Thoracic aorta (tissue), 2 donors: ENCODE results near the gene VAV2. TPM values are rescaled to one million over a fixed set of nuclear protein-coding genes. Genes with fewer than 3 reads are reported as not detected.

Source experiments
- ATAC-seq: fragments of 150-250 bp; one replicate; pipeline ENCODE4 v1.8.0; 2017; ENCODE audit warnings: low read depth; ENCODE audit not compliant: insufficient number of reproducible peaks, low FRiP score
- DNase-seq: peaks from one replicate; pipeline ENCODE4 v3.0.0-alpha.2; 2020; ENCODE audit warnings: low spot score
- H3K27ac ChIP-seq, 2 donors: fragments of 200-600 bp; sonication (generic); 1 replicate in 1 of 2; 2 replicates in 1 of 2; pipeline ENCODE4 v1.5.1; 2016; ENCODE audit warnings: mild to moderate bottlenecking in 2 of 2, moderate library complexity in 2 of 2
- H3K27me3 ChIP-seq: fragments of 200-600 bp; sonication (generic); replicated peaks from 2 replicates; pipeline ENCODE4 v1.6.0; 2016; ENCODE audit warnings: mild to moderate bottlenecking; ENCODE audit not compliant: insufficient read depth
- H3K36me3 ChIP-seq: fragments of 200-600 bp; sonication (generic); one replicate; pipeline ENCODE4 v1.5.1; 2016
- H3K4me1 ChIP-seq, 2 donors: fragments of 200-600 bp; sonication (generic); 1 replicate in 1 of 2; 2 replicates in 1 of 2; pipeline versions ENCODE4 v1.5.1 to v1.6.0; 2016; ENCODE audit warnings: low read depth in 2 of 2, mild to moderate bottlenecking in 1 of 2; ENCODE audit not compliant: control insufficient read depth in 1 of 2
- H3K4me3 ChIP-seq: fragments of 200-600 bp; sonication (generic); 2 replicates; pipeline ENCODE4 v1.5.1; 2016; ENCODE audit warnings: mild to moderate bottlenecking
- H3K9me3 ChIP-seq: fragments of 200-600 bp; sonication (generic); 2 replicates; pipeline ENCODE4 v1.5.1; 2016
- total RNA-seq, 2 donors: library from RNA; depleted of rRNA; stranded (reverse); fragments of >200 nt; gene quantifications; one replicate each; pipeline versions ENCODE4 v1.1.0 to v1.2.3, GENCODE V29; 2016
- TF ChIP-seq, protein P1 (sequence below): fragments of 200-600 bp; sonication (generic); IDR thresholded peaks from one replicate; pipeline ENCODE4 v1.5.1; 2019; ENCODE audit warnings: antibody characterized with exemption

The VAV2 gene
- total RNA-seq, 2 donors from 2014 or later = 10.1 to 11.5 TPM

DNA sequence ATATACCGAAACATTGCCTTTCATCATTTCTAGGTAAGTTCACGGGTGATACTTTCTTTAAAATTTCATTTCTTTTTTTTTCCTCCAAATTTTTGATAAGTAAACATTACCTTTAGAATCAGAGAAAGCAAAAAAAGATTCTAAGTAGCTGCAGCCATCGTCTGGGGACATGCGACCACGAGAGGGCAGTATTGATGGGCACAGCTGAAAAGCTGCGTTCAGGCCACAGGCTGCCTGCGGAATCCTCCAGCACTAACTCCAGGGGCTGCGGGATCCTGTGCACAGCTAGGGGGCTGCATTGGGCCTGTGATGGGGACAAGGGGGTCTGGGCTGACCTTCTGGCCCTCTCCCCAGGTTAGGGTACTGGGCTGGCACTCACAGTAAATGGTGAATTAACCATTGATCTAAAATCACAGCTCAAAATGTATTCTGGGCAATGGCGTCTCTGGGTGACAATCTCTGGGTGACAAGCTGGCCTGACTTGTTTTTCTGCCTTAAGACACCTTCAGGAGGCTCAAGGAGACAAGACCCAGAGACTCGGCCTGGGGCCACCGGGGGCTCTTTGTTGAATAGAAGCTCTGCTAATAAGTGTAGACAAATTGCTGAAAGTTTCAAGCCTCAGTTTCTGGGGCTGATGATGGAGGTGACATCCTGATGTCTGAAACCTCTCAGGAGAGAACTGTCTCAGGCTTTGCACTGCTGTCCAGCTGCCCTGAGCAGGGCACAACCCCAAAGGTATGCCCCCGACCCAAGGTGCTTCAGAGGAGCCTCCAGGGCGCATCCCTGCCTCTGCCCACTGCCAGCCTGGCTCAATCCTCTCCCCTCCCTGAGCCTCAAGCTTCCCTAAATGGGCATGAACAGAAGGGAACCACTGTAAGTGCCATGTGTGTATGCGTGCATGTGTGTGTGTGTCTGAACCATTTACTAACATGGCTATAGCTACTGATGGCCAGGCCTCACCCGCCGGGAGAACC is 209.7 kb downstream of the VAV2 start:
- H3K36me3 ChIP-seq = no peaks in the 10 kb centered on the region
- no peak overlapping the region for H3K27ac ChIP-seq
- ATAC-seq = no peak
- H3K27me3 ChIP-seq = no peaks in the 10 kb centered on the region
- TF ChIP-seq, protein P1, sequence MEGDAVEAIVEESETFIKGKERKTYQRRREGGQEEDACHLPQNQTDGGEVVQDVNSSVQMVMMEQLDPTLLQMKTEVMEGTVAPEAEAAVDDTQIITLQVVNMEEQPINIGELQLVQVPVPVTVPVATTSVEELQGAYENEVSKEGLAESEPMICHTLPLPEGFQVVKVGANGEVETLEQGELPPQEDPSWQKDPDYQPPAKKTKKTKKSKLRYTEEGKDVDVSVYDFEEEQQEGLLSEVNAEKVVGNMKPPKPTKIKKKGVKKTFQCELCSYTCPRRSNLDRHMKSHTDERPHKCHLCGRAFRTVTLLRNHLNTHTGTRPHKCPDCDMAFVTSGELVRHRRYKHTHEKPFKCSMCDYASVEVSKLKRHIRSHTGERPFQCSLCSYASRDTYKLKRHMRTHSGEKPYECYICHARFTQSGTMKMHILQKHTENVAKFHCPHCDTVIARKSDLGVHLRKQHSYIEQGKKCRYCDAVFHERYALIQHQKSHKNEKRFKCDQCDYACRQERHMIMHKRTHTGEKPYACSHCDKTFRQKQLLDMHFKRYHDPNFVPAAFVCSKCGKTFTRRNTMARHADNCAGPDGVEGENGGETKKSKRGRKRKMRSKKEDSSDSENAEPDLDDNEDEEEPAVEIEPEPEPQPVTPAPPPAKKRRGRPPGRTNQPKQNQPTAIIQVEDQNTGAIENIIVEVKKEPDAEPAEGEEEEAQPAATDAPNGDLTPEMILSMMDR = peak; percentile 63
- DNase-seq = no peak
- H3K4me3 ChIP-seq = no peak overlapping the region
- H3K9me3 ChIP-seq = no peaks in the 10 kb centered on the region
- peaks cover 0 to under 1% of the 10 kb centered on the region in 2 donors for H3K4me1 ChIP-seq

DNA sequence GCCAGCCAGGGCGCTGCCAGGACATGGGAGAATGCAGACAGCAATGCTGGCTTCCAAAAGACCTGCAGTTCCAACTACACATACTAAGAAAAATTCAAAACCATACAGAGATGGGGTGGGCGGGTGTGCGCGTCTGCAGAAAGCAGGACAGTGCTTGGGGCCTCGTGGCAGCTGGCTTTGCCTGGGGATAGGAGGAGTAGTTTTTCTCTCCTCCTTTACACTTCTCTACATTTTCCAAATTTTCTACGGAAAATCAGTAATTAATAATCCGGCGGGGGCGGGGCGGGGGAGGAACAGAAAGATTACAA is 210.3 kb downstream of the VAV2 start:
- Histone ChIP-seq H3K27ac (no peak overlapping the region), H3K4me3 (no peak overlapping the region), H3K27me3 (no peaks in the 10 kb centered on the region), H3K4me1 (peaks cover 0 to 7% of the 10 kb centered on the region in 2 donors), H3K9me3 (no peaks in the 10 kb centered on the region), H3K36me3 (no peaks in the 10 kb centered on the region)
- TF ChIP-seq, protein P1 = no peak
- no peak for DNase-seq
- no peak for ATAC-seq

DNA sequence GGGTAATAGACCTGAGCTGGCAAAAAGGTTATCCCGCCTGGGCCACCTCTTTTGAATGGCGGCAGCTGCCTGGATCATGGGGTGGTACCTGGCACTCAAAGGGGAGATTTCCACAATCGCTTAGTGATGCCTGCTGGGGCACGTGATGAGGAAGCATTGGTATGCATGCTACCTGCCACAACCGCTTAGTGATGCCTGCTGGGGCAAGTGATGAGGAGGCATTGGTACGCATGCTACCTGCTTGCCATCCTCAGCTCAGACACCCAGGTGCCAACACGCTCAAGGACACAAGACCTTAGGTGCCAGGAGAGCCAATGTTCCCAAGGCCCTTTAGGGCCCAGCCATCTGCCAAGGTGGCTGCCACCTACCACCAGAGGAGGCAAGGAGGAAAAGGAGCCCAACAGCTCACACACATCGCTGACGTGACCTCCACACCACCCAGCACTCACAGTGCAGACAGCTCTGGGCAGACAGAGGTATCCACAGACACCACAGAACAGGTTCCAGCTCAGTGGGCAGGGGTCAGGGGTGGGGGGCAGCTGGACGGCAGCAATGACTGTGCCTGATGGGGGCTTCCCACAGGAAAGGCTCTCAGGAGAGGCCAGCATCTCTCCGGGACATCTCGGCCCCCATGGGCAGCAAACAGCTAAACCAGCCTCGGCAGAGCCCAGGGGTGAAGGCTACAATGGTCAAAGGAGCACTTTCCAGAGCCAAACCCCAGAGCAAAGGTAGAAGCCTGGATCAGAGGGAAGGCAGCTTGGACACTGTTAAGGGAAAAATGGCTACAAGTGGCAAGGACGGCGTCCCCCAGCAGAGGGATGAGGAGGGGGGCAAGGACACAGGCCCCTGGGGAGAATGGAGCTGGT is 210.9 kb downstream of the VAV2 start:
- DNase-seq = no peak
- no peak overlapping the region for H3K4me3 ChIP-seq

DNA sequence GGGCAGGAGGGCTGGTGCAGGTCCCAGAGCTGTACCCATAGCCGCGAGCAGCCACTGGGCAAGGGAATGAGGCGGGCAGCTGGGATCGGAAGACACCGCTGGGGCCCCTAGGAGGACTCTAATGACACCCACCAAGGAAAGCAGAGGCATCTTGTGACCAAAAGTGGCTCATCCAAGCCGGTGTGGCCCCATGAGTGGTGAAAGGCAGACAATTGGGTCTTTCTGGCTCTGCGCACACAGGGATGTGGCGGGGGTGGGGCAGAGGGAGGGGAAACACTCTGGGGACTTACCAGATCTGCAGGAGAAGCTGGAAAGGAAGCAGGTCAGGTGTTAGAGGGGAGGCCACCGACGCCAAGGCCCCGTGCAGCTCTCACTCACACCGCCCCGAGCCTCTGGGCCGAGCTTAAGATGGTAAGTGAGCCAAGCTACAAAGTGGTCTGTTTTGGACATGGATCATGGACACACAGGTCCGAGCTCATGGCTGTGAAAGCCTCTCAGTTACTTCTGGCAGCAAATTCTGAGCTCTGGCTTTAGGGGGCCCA is 211.6 kb downstream of the VAV2 start:
- Histone ChIP-seq H3K4me1 (peaks cover 0 to 8% of the 10 kb centered on the region in 2 donors), H3K36me3 (no peaks in the 10 kb centered on the region), H3K27me3 (no peaks in the 10 kb centered on the region), H3K9me3 (no peaks in the 10 kb centered on the region), H3K27ac (no peak overlapping the region), H3K4me3 (no peak overlapping the region)
- no peak for DNase-seq
- TF ChIP-seq, protein P1 = no peak
- ATAC-seq = no peak

More for the DNA sequence above, 210.9 kb downstream of the VAV2 start:
- H3K9me3 ChIP-seq = no peaks in the 10 kb centered on the region
- H3K4me1 ChIP-seq = peaks cover 0 to 8% of the 10 kb centered on the region in 2 donors
- no peak overlapping the region for H3K27ac ChIP-seq
- no peaks in the 10 kb centered on the region for H3K27me3 ChIP-seq
- no peak for ATAC-seq
- TF ChIP-seq, protein P1 = no peak
- H3K36me3 ChIP-seq = no peaks in the 10 kb centered on the region
